A673 (cell line): ENCODE measurements around the gene CEP85.

Source experiments
- EZH2 ChIP-seq: fragments of 200-600 bp; sonication (generic); IDR thresholded peaks from 2 replicates; pipeline ENCODE4 v1.6.1; 2017; ENCODE audit warnings: borderline replicate concordance, low read depth, mild to moderate bottlenecking, mixed read lengths, antibody characterized with exemption, low read length; ENCODE audit not compliant: poor library complexity, severe bottlenecking
- TF ChIP-seq, protein P1 (sequence below): fragments of 300-800, 200-600 bp; sonication (generic); conservative IDR thresholded peaks from 2 replicates; pipeline ENCODE4 v1.5.1; 2017; ENCODE audit warnings: low read depth, mild to moderate bottlenecking, antibody characterized with exemption, low read length, moderate library complexity, mixed read lengths

DNA sequence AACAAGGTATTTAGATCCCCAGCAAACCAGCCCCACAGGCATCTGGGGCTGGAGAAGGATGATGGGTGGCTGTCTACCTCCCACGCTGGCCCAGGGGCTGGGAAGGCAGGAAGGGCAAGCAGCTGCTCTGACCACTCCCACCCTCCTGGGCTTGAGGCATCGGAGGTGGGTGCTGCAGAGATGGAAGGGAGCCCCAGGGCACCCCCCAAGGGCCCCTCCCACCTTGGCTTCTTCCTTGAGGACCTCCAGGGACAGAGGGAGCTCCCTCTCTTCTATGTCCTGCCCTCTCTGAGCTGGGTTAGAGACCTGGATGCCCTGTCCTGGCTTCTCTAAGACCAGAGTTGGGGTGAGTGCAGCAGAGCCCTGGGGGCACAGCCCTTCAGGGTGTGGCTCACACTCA is 86.9 kb downstream of the CEP85 start:
- TF ChIP-seq, protein P1, sequence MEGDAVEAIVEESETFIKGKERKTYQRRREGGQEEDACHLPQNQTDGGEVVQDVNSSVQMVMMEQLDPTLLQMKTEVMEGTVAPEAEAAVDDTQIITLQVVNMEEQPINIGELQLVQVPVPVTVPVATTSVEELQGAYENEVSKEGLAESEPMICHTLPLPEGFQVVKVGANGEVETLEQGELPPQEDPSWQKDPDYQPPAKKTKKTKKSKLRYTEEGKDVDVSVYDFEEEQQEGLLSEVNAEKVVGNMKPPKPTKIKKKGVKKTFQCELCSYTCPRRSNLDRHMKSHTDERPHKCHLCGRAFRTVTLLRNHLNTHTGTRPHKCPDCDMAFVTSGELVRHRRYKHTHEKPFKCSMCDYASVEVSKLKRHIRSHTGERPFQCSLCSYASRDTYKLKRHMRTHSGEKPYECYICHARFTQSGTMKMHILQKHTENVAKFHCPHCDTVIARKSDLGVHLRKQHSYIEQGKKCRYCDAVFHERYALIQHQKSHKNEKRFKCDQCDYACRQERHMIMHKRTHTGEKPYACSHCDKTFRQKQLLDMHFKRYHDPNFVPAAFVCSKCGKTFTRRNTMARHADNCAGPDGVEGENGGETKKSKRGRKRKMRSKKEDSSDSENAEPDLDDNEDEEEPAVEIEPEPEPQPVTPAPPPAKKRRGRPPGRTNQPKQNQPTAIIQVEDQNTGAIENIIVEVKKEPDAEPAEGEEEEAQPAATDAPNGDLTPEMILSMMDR, result no peak
- no peak for TF ChIP-seq EZH2
